HepG2 (cell line): ENCODE results near the gene IL17A.

Source experiments
- ARHGAP35 ChIP-seq: sonication (generic); formaldehyde crosslinking; IDR thresholded peaks from 2 replicates; pipeline ENCODE4 v1.9.0; 2022; ENCODE audit warnings: mild to moderate bottlenecking, inconsistent platforms, moderate library complexity, missing genetic modification reagents, borderline replicate concordance
- NFE2L1 ChIP-seq: sonication (generic); formaldehyde crosslinking; IDR thresholded peaks from 2 replicates; pipeline ENCODE4 v1.4.0; 2020; ENCODE audit warnings: missing genetic modification reagents, mild to moderate bottlenecking, borderline replicate concordance
- NFRKB ChIP-seq: fragments of 450-650 bp; IDR thresholded peaks from 2 replicates; pipeline ENCODE4 v1.6.1; 2017
- SP4 ChIP-seq: sonication (generic); formaldehyde crosslinking; IDR thresholded peaks from 2 replicates; pipeline ENCODE4 v1.8.1; 2023; ENCODE audit warnings: mild to moderate bottlenecking, missing genetic modification reagents
- ZBTB7A ChIP-seq: sonication (generic); formaldehyde crosslinking; IDR thresholded peaks from 2 replicates; pipeline ENCODE4 v1.8.0; 2022; ENCODE audit warnings: mild to moderate bottlenecking, missing genetic modification reagents
- ZNF644 ChIP-seq: IDR thresholded peaks from 2 replicates; pipeline ENCODE4 v1.6.1; 2016; ENCODE audit warnings: low read depth
- ZNF747 ChIP-seq: sonication (generic); formaldehyde crosslinking; IDR thresholded peaks from 2 replicates; pipeline ENCODE4 v1.8.1; 2023; ENCODE audit warnings: missing genetic modification reagents, mild to moderate bottlenecking, borderline replicate concordance

- TF ChIP-seq ZBTB7A (CRISPR knock-in tag) (no peak), NFE2L1 (CRISPR knock-in tag) (no peak), ZNF644 (CRISPR knock-in tag) (no peak), ZNF747 (CRISPR knock-in tag) (no peak), ARHGAP35 (CRISPR knock-in tag) (no peak), NFRKB (no peak), SP4 (CRISPR knock-in tag) (no peak)
Measured at GRCh38 chr6:52143551-52143950, 42.6 kb upstream of the IL17A start.
